ACC112 (cell line): ENCODE measurements around the gene ITGAL.
A peak's percentile ranks its signal among the peaks of the same experiment; 100 is the strongest.

Experiments
- H2AFZ ChIP-seq: fragments of 200-600 bp; sonication (generic); one replicate; pipeline ENCODE4 v1.6.0; 2017; ENCODE audit warnings: antibody characterized with exemption, low read length; ENCODE audit not compliant: unreplicated experiment
- H3K27ac ChIP-seq: fragments of 200-600 bp; sonication (generic); 2 replicates; pipeline ENCODE4 v1.5.1; 2014; ENCODE audit warnings: low read depth, mild to moderate bottlenecking, antibody characterized with exemption, low read length, moderate library complexity
- H3K27me3 ChIP-seq: fragments of 200-600 bp; sonication (generic); 2 replicates; pipeline ENCODE4 v1.6.1; 2014; ENCODE audit warnings: mild to moderate bottlenecking, antibody characterized with exemption, low read length, moderate library complexity, mixed read lengths; ENCODE audit not compliant: insufficient read depth
- H3K36me3 ChIP-seq: fragments of 200-600 bp; sonication (generic); 2 replicates; pipeline ENCODE4 v1.6.1; 2016; ENCODE audit warnings: mild to moderate bottlenecking, antibody characterized with exemption, low read length, moderate library complexity, mixed read lengths; ENCODE audit not compliant: insufficient read depth
- H3K4me1 ChIP-seq: fragments of 200-600 bp; sonication (generic); one replicate; pipeline ENCODE4 v1.6.1; 2016; ENCODE audit warnings: low read length, mixed read lengths; ENCODE audit not compliant: insufficient read depth, unreplicated experiment, control insufficient read depth
- H3K4me3 ChIP-seq: fragments of 200-600 bp; sonication (generic); 2 replicates; pipeline ENCODE4 v1.5.1; 2014; ENCODE audit warnings: mild to moderate bottlenecking, low read depth, low read length
- H3K79me2 ChIP-seq: fragments of 200-600 bp; sonication (generic); one replicate; pipeline ENCODE4 v1.6.0; 2016; ENCODE audit warnings: low read length; ENCODE audit not compliant: control insufficient read depth, unreplicated experiment, insufficient read depth

ITGAL gene

GRCh38 chr16:30491744-30492308 lies 19.3 kb downstream of the ITGAL start:
- peak overlapping the region; percentile 15 for H2AFZ ChIP-seq

GRCh38 chr16:30493941-30494488 lies 21.5 kb downstream of the ITGAL start:
- no peaks in the 10 kb centered on the region for H3K36me3 ChIP-seq
- no peaks in the 10 kb centered on the region for H3K79me2 ChIP-seq
- peaks cover 5% of the 10 kb centered on the region for H3K4me1 ChIP-seq
- no peak overlapping the region for H3K4me3 ChIP-seq
- H2AFZ ChIP-seq = no peak overlapping the region
- no peak overlapping the region for H3K27ac ChIP-seq
- no peaks in the 10 kb centered on the region for H3K27me3 ChIP-seq

More at GRCh38 chr16:30491744-30492308, 19.3 kb downstream of the ITGAL start:
- no peak overlapping the region for H3K27ac ChIP-seq
- H3K79me2 ChIP-seq = no peaks in the 10 kb centered on the region
- H3K36me3 ChIP-seq = no peaks in the 10 kb centered on the region
- no peak overlapping the region for H3K4me3 ChIP-seq
- no peaks in the 10 kb centered on the region for H3K27me3 ChIP-seq
- peaks cover 5% of the 10 kb centered on the region for H3K4me1 ChIP-seq

- Histone ChIP-seq H3K27me3 (no peaks in the 10 kb centered on the region), H3K79me2 (no peaks in the 10 kb centered on the region), H3K27ac (no peak overlapping the region), H3K4me3 (no peak overlapping the region), H3K4me1 (peaks cover 5% of the 10 kb centered on the region), H2AFZ (no peak overlapping the region), H3K36me3 (no peaks in the 10 kb centered on the region)
Measured at GRCh38 chr16:30494709-30495108, 22.2 kb downstream of the ITGAL start.

GRCh38 chr16:30499284-30499683 lies 26.7 kb downstream of the ITGAL start:
- no peaks in the 10 kb centered on the region for H3K79me2 ChIP-seq
- H3K27ac ChIP-seq = no peak overlapping the region
- H3K4me3 ChIP-seq = no peak overlapping the region

GRCh38 chr16:30503403-30504296 lies 31.1 kb downstream of the ITGAL start:
- Histone ChIP-seq H3K36me3 (no peaks in the 10 kb centered on the region), H3K79me2 (no peaks in the 10 kb centered on the region), H3K27ac (no peak overlapping the region), H3K4me1 (no peaks in the 10 kb centered on the region), H3K27me3 (no peaks in the 10 kb centered on the region), H2AFZ (no peak overlapping the region), H3K4me3 (no peak overlapping the region)

More at GRCh38 chr16:30499284-30499683, 26.7 kb downstream of the ITGAL start:
- Histone ChIP-seq H3K4me1 (no peaks in the 10 kb centered on the region), H2AFZ (no peak overlapping the region), H3K36me3 (no peaks in the 10 kb centered on the region), H3K27me3 (no peaks in the 10 kb centered on the region)

- H3K4me3 ChIP-seq = no peak overlapping the region
- H2AFZ ChIP-seq = no peak overlapping the region
- H3K79me2 ChIP-seq = no peaks in the 10 kb centered on the region
- H3K27me3 ChIP-seq = no peaks in the 10 kb centered on the region; the same call in 1 of the 2 replicates
- no peaks in the 10 kb centered on the region for H3K4me1 ChIP-seq
- no peaks in the 10 kb centered on the region for H3K36me3 ChIP-seq
- H3K27ac ChIP-seq = no peak overlapping the region
Measured at GRCh38 chr16:30509081-30509765, 36.7 kb downstream of the ITGAL start.

- no peak overlapping the region for H2AFZ ChIP-seq
- H3K27ac ChIP-seq = no peak overlapping the region
- no peaks in the 10 kb centered on the region for H3K4me1 ChIP-seq
- no peaks in the 10 kb centered on the region; the same call in 1 of the 2 replicates for H3K27me3 ChIP-seq
- no peak overlapping the region for H3K4me3 ChIP-seq
- no peaks in the 10 kb centered on the region for H3K36me3 ChIP-seq
- no peaks in the 10 kb centered on the region for H3K79me2 ChIP-seq
Measured at GRCh38 chr16:30510376-30510938, 37.9 kb downstream of the ITGAL start.

- no peak overlapping the region for H3K4me3 ChIP-seq
- H3K27me3 ChIP-seq = no peaks in the 10 kb centered on the region; the same call in 1 of the 2 replicates
- H3K36me3 ChIP-seq = no peaks in the 10 kb centered on the region
- H2AFZ ChIP-seq = no peak overlapping the region
- H3K79me2 ChIP-seq = no peaks in the 10 kb centered on the region
- H3K27ac ChIP-seq = no peak overlapping the region
- no peaks in the 10 kb centered on the region for H3K4me1 ChIP-seq
Measured at GRCh38 chr16:30511509-30511908, 39.0 kb downstream of the ITGAL start.

- Histone ChIP-seq H3K4me1 (no peaks in the 10 kb centered on the region), H3K4me3 (no peak overlapping the region), H3K36me3 (no peaks in the 10 kb centered on the region), H3K79me2 (no peaks in the 10 kb centered on the region), H2AFZ (no peak overlapping the region), H3K27me3 (no peaks in the 10 kb centered on the region; the same call in 1 of the 2 replicates), H3K27ac (no peak overlapping the region)
Measured at GRCh38 chr16:30515275-30515674, 42.7 kb downstream of the ITGAL start.

- Histone ChIP-seq H3K27me3 (no peaks in the 10 kb centered on the region), H2AFZ (no peak overlapping the region), H3K36me3 (no peaks in the 10 kb centered on the region), H3K4me3 (no peak overlapping the region), H3K79me2 (no peaks in the 10 kb centered on the region), H3K27ac (no peak overlapping the region), H3K4me1 (no peaks in the 10 kb centered on the region)
Measured at GRCh38 chr16:30518552-30518951, 46.0 kb downstream of the ITGAL start.
